Activated T-cell treated with anti-CD3 and anti-CD28 coated beads for 24 hours (primary cell): ENCODE results near the gene TTC7B.

Experiments used
- DNase-seq: peaks from one replicate; pipeline ENCODE4 v3.0.0-alpha.2; 2020; ENCODE audit warnings: low read depth

Gene TTC7B

GRCh38 chr14:90674716-90675115 is 141.5 kb downstream of the TTC7B start:
- no peak for DNase-seq

GRCh38 chr14:90674043-90674670 is 142.1 kb downstream of the TTC7B start:
- DNase-seq, result no peak

DNA sequence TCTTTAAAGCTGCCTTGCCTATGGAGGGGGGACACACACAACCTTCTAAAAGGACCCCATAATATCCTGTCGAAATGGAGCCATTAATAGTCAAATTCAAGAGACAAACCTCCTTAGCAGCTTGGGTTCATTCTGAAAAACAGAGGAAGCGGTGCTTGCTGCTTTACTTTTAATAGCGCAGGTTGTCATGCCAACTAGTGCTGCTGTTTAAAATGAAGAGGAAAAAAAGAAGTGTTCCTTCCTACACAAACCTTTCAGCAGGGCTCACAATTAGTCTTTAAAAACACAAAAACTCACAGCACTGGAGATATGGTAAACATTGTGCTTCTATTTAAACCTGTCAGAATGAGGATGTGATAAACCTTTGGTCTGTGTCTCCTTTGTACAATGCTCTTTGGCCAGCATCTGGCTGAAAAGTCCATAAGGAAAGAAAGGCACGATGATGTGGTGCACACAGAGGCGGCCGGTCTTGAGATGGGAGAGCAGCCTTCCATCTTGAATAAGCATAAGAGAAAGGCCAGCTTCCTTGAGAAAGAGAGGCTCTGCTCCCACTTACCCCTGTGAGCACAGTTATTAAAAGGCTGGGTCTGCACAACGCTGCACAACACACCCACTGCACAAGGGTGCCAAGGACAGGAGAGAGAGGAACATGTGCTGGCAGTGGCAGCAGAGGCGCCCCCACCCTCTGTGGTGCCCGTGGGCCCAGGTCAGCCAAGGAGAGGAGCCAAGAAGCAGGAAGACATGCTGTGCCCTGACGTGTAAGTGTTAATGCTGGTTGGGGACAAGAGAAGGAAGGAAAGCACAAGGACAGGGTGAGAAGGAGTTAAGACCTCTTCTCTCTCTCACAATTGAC is 144.6 kb downstream of the TTC7B start:
- DNase-seq, result no peak

DNA sequence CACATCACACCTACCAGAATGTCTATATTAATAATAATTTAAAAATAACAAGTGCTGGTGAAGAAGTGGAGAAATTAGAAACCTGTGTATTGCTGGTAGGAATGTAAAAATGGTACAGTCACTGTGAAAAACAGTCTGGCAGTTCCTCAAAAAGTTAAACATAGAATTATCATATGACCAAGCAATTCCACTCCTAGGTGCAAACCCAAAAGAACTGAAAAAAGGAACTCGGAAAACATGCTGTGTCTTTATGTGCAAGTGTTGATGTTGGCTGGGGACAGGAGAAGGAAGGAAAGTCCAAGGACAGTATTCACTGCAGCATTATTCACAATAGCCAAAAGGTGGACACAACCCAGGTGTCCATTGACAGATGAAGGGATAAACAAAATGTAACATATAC is 146.5 kb downstream of the TTC7B start:
- DNase-seq, result no peak

DNA sequence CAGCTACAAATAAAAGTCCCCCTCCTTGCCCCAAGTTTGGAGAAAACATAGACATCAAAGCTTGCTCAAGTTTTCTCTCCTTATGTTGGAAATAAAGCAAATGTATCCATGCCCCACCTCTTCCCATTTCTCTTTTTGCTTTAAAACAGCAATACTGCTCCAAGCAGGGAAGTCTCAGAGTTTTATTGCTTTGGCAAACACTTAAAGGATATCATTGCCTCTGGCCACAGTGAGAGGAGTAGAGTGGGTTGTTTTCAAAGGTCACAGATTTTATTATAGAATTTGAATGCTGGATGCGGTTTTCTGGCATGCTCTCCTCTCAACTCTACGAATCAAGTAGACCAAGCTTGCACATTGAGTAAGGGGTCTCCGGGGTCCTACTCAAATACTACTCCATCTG is 149.7 kb downstream of the TTC7B start:
- DNase-seq, result no peak

DNA sequence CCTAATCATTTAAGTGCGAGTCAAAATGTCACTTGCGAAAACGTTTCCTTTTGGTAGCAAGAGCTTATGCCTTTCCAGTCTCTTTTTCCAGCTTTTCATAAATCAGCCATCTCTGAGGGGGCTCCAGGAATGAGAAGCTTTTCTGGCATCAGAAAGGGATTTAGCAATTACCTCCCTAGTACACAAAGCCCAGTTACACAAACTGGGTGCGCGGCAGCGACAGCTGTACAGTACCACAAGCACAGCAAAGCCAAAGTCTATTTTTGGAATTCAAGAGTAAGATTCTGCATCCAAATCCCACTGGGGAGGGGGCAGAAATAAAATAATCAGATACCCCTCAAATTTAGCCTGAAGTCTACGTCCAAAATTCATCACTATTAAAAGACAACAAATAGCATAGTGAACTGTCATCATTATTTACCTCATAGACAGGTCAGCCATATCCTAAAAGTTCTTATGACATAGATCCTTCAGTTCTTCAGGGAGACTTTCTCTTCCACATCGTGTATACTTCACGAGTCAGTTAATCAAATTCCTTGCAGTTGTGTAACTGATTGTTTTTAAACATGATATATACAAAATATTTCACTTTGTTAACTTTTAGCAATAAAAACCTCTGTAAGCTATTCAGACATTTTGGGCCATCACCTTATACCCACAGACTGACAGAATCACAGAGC is 150.8 kb downstream of the TTC7B start:
- no peak for DNase-seq

DNA sequence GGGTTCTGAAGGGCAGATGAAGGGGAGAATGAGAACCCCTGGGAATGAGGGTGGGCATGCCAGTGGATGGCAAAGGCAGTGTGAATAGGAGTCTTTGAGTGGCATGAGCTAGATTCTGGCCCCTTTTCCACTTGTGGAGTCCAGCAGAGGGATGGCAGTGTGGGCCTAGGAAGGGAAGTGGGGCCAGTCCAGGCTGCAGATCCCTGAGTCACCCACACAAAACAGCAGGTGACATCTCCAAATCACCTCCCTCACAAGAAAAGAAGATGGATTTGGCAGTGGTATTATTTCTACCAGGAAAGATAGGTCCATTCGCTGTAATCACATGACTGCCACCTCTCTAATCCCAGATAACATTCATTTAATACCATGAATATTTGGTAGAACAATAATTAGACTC is 151.3 kb downstream of the TTC7B start:
- no peak for DNase-seq

DNA sequence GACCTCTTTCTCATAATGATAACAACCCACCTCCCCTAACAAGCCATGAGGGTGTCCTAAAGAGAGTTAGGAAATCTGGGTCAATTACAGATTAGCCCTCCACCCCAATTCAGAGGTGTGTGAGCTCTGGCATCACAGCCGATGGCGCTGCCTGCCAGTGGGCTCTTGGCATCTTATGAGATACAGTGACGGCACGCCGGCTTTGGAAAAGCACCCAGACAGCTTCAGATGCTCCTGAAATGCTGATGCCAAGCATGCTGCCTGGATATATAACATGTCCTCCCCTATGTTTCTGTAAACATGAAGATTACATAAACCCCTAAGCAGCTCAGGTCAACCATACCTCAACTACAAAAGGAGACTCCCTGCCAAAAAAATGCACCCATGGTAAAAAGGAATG is 152.6 kb downstream of the TTC7B start:
- no peak for DNase-seq

DNA sequence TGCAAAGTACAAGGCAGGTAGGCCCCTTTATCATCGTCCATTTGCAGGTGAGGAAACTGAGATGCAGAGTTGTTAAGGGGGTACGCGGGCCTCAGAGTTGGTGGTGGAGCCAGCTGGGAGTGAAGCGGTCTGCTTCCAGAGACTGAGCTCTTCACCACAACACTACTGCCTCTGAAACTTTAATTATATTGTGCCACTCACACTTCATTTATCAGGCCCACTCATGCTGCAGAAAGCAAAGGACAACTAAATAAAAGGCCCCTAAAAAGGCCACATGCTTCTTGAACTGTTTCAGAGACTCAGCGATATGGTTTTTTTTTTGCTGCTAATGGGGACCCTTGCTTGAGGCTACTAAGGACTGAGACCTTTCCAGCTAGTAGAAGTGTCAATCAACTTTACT is 153.1 kb downstream of the TTC7B start:
- no peak for DNase-seq

DNA sequence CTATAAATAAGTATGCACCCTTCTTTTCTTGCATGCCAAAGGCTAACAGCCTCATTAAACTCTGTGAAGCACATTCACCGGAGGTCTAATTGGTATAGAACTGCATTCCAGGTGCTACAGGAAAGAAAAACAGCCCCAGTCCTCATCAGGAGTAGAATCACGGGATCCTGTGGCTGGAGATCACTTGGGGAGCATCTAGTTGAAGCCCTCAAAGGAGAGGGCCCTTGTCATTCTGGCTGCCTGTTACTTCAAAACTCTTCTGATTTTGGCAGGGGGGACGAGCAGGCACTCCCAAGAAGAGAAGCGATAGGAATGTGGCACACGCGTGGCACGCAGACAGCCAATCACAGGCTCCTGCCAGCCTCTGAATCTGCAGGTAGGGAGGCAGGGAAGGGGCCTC is 154.4 kb downstream of the TTC7B start:
- DNase-seq, result no peak

- DNase-seq, result no peak
Observed at GRCh38 chr14:90660865-90661570, 155.2 kb downstream of the TTC7B start.

DNA sequence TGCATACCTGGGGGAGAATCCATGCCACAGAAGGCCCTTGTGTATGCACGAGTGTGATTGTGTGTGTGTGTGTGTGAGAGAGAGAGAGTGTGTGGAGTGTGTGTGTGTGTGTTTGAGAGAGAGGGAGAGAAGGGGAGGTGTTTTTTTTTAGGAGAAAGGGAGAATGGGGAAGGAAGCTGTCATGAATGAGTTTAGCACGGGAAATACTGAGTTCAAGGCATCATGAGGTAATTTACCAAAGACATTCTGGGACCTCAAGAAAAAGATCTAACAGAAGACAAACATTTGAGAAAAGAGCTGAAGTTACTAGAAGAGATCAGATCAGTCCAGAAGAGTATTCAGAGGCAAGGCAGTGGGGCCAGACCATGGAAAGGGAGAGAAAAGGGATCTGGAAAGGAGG is 157.1 kb downstream of the TTC7B start:
- DNase-seq, result no peak

GRCh38 chr14:90658541-90658967 is 157.7 kb downstream of the TTC7B start:
- no peak for DNase-seq

DNA sequence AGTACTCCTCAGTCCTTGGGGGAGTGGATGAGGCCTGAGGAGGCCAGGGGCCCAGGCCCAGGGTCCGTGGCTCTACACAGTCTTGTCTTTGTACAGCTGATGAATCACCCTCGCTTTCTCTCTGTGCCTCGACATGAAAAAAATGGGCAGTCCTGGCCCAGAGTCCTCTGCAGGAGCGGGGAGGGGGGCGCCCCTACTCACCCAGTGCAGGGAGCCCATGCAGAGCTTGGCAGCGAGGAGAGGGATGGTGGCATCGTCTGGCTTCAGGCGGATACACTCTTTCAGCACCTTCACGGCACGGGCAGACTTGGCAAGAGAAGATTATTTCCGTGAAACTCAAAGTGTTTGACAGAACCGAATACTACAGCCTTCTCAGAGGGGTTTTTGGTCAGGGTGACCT is 159.3 kb downstream of the TTC7B start:
- DNase-seq, result no peak

GRCh38 chr14:90655829-90656228 is 160.4 kb downstream of the TTC7B start:
- DNase-seq, result no peak

GRCh38 chr14:90654831-90655276 is 161.4 kb downstream of the TTC7B start:
- DNase-seq, result no peak

- no peak for DNase-seq
Observed at GRCh38 chr14:90652626-90653025, 163.6 kb downstream of the TTC7B start.

- DNase-seq, result no peak
Observed at GRCh38 chr14:90651976-90652560, 164.2 kb downstream of the TTC7B start.

DNA sequence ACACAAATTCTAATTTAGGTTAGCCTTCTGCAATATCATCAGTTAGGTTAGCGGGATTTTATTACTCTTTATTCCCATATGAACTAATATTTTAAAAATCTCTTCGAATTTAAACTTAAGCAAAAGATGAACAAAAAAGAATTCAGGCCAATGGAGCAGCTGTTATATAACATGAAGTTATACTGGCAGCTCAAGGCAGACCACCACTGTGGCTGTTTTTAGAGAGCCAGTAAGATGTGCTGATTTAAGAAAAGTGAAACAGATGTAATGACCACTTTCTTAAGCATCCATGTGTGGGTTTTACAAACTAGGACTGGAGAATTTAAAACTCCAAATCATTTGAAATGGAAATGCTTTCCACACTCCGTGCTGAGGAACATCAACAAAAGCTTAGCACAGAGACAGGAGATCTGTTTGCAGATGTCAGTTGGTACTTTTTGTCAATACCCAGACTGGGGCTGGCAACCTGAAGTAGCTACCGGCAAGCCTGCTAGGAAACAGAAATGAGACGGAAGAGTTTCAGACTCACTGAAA is 164.9 kb downstream of the TTC7B start:
- DNase-seq, result no peak

DNA sequence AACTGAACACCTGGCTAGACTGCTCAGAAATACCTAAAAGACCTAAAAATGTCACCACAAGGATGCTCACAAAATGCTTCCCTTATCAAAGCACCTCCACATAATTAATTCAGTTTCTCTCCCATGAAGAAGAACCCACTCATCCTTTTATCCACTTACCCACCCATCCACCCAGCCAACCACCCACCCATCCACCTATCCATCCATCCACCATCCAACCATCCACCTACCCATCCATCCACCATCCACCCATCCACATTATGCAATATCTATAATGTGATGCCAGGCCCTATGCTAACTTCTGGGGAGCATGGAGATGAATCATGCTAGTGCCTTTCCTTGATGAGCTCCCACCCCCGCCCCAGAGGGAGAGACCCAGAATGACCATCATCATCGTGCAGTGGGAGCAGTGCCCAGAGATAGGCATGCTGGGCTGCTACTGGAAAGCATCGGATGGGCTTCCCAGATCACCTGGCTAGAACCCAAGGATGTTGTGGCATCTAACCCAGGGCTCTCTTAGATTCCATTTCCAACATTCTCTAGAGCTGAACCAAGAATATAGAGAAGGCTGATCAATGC is 166.6 kb downstream of the TTC7B start:
- no peak for DNase-seq

GRCh38 chr14:90649083-90649482 is 167.1 kb downstream of the TTC7B start:
- DNase-seq, result no peak
